NCI-H146 treated with DMSO at 0.1 percent for 48 hours (cell line): Measurements from ENCODE around the gene SGPP2.

Source experiments
- DNase-seq: peaks from one replicate; lab custom pipeline; 2025; ENCODE audit not compliant: unreplicated experiment; lab: John Stamatoyannopoulos, UW

The SGPP2 gene

DNA sequence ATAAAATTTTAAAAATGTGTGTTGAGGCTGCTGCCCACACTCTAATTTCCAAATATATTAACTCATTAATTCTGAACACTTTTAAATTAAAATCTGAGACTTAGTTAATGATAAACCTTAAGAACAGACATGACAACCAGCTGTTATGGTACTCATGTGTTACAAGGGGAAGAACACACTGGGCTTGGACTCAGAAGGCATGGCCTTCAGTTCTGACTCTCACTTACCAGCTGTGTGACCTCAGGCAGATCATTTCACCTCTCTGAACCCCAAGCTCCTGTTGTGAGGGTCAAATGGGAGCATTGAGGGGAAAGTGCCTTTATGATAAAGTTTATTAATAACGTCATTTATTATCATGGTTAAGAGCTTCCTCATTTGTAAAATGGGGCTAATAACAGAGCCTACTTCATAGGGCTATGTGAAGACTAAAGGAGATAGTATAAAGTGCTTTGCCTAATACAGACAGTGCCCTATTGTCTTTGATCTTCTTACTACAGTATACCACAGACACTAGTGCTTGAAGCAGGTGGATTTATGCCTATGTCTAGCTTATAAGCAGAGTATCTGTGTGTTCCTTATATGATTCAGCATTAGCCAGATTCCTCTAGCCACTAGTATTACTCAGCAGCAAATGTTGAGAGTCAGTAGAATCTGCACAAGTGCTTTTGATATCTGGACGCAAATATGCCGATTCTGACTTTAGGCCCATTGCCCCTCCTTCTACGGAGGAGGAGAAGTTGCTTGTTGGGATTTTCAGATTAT is 99.6 kb downstream of the SGPP2 start:
- no peak for DNase-seq

DNA sequence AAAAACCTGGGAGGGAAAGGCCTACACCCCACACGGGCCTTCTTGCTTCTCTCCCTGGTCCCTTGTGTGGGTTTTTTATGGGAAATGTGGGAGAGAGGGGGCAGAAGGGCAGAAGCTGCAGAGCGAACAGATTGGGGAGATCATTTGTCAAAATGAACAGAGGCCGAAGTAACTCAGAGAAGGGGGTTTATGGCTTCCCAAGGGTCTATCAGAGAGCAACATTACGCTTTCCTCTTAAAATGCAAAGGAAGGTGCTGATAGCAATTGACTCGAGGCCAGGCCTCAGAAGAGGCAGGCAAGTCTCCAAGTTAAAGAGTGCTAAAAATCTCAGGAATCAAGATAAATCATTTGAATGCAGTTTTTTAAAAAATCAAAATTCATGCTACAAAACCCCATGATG is 101.5 kb downstream of the SGPP2 start:
- DNase-seq, result no peak

DNA sequence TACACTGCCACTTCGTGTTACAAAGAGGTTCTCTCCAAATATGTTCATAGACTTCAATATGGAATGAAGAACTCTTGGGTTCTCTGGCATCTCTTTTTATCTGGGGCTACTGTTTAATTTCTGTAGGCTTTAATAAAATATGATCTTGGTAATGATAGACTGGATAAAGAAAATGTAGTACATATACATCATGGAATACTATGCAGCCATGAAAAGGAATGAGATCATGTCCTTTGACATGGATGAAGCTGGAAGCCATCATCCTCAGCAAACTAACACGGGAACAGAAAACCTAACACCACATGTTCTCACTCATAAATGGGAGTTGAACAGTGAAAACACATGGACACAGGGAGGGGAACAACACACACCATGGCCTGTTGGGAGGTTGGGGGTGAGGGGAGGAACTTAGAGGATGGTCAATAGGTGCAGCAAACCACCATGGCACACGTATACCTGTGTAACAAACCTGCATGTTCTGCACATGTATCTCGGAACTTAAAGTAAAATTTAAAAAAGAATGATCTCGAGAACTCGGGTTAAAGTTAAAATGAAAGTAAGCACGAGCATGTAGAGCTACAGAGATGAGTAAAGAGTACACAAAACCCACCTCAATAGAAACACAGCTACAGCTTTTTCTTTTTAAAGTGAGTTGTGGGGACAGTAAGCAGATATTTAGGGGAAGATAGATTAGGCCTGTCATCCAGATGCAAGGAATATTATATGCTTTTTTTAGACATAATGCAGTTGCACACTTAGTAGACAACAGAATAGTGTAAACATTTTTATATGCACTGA is 102.3 kb downstream of the SGPP2 start:
- no peak for DNase-seq

DNA sequence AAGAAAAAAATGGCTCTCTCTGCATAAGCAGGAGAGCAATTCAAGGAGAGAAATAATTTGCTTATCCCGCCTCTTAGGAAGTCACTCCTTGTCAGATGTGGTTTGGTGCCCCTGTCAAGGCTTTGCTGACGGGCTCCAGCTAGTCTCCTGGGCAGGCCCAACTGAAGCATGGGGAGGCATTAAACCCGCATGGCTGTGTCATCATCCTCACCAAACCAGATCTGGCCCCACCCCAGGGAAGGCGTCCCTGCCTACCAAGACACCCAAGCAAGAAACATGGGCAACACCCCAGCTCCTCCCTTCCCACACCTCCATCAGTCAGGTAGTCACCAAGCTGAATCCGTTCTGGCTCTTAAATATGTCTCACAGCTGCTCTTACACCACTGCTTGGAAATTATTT is 108.0 kb downstream of the SGPP2 start:
- DNase-seq, result no peak

DNA sequence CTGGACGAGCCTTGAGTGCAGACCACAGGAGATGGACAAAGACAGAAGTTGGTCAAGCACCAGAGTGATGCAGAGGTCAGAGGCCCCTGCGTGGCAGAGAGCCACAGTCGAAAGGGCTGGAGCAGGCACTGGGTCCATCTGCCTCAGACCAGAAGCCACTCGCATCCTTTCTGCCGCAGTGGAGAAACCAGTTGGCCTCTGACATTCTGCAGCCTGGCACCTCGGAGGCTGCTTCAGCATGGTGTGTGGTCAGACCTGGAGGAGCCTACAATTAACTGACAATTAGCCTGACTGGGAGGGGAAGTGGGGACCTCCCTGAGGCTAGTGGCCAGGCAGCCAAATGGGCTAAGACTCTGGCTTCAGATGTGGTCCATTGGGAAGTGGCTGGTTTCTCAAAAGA is 111.1 kb downstream of the SGPP2 start:
- DNase-seq, result no peak

DNA sequence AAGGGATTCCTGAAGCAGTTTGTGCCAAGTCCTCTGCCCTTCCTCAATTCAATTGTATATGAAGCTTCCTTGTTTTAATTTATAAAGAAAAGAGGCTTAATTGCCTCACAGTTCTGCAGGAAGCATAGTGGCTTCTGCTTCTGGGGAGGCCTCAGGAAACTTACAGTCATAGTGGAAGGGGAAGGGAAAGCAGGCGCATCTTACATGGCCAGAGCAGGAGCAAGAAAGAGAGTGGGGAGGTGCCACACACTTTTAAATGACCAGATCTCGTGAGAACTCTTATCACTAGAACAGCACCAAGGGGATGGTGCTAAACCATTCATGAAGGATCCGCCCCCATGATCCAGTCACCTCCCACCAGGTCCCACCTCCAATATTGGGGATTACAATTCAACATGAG is 114.2 kb downstream of the SGPP2 start:
- DNase-seq, result no peak

DNA sequence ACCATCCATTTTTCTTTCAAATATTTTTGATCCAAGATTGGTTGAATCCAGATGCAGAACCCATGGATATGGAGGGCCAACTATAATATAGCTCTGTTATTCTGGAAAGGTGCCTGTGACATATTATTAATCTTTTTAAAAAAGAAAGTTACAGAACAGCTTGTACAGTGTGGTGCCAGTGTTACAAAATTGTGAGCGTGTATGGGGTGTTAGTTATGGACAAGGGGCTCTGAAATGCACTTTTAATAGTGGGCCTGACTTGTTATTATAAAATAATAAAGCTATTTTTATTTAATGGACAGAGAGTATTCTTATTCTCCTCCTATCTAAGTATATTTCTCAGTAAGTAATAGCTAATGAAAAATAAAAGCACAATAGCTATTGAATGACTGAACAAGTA is 120.3 kb downstream of the SGPP2 start:
- DNase-seq, result no peak

DNA sequence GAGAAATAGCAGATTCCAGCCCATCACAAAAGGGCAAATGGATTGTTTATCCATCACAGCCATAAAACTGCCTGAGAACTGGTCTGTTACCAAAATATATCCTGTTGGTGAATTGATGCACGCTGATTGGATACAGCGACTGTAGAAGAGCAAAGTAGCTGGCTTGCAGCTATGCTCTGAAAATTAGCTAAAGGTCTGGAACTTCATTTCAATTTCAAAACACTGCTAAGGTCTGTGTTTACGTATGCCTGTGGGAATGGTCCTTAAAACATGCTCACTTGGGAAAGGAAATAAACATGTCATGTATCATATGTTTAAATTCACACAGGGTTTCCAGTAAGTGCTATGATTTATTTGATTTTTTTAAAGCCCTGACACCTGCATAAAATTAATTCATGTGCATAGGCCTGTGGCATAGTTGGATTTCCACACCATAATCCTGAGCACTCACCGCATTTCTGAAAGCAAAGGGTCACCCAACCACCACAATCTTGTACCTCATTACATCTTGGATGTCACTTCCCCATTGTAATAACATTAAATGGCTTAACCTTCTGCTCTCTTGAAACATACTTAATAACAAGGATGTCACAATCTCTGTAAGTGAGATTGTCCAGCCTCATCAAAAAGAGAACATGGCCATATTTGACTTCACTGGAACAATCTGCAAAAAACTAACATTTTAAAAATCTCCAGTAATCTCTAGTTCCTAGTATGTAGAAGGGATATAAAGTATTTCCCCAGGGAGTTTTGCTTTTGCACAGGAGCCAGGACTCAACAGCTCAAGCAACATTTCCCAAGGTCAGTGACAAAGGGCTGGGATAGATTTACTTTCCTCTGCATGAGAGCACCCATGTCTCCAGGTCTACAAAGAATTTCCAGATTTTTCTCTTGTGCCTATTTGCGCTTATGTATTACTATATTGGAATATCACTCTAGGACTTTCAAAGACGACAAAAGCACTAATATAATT is 121.8 kb downstream of the SGPP2 start:
- no peak for DNase-seq

DNA sequence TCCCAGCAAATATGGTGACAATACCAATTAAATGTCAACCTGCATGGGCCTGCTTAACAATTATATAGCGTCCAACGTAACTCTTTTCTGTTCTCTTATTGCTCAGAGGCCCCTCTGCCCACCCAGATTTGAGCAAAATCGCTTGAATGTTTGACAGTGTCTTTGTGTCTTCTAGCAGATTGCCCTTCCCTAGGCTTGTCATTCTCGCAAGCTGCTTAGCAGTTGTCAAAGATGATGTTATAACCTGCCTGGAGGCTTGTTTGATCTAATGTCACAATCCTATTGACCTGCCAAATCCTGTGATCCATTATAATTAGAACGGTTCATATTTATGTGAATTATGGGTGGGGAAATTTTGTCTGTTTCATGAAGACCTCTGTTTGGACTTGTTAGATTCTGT is 122.7 kb downstream of the SGPP2 start:
- no peak for DNase-seq

DNA sequence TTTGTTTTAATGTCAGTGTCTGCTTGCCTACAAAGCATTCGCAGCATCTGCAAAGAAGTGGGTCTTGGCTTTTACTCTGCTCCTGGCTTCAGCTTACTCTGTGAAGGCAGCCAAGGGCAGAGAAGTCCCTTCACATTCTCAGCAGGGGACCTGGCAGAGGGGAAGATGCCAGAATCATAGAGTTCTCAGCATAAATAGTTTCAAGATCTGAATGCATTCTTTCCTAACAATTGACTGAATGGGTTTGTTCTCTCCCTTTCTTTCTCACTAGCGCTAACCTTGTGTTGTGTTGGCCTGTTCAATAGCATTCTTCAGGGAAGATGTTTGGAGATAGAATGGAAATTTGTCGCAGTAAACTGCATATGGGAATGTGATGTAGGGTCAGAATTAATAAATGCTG is 124.6 kb downstream of the SGPP2 start:
- DNase-seq, result no peak

DNA sequence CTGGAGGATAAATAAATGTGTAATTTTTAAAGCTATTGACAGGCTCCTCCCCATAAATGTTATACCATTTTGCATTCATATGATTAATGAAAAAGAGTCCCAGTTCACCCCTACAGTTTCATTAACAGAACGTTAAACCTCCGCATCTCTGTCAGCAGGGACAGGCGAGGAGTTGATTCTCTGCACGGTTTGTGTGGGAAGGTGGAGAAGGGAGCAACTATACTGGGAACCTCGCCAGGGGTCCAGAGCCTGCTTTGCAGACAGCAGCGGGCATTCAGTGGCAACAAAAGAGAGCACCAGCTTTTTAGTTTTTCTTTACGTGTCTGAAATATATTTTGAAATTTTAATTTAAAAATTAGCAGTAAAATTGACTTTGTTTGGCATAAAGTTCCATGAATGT is 130.2 kb downstream of the SGPP2 start:
- no peak for DNase-seq

DNA sequence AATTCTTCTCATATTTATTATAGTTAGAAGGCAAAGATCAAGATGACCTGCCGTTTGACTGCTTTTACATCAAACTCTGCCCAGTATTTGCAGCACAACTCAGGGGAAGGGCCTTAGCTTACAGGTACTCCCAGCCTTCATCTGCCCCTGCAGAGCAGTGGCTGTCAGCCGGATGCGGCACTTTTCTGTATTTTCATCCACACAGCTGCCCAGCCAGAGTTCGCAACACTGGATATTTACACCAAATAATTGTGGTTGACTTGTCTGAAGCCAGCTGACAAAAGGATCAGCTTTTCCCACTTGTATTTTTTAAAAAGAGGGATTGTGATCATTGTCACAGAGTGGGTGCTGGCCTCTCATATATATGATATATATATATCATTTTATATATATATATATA is 136.8 kb downstream of the SGPP2 start:
- no peak for DNase-seq

DNA sequence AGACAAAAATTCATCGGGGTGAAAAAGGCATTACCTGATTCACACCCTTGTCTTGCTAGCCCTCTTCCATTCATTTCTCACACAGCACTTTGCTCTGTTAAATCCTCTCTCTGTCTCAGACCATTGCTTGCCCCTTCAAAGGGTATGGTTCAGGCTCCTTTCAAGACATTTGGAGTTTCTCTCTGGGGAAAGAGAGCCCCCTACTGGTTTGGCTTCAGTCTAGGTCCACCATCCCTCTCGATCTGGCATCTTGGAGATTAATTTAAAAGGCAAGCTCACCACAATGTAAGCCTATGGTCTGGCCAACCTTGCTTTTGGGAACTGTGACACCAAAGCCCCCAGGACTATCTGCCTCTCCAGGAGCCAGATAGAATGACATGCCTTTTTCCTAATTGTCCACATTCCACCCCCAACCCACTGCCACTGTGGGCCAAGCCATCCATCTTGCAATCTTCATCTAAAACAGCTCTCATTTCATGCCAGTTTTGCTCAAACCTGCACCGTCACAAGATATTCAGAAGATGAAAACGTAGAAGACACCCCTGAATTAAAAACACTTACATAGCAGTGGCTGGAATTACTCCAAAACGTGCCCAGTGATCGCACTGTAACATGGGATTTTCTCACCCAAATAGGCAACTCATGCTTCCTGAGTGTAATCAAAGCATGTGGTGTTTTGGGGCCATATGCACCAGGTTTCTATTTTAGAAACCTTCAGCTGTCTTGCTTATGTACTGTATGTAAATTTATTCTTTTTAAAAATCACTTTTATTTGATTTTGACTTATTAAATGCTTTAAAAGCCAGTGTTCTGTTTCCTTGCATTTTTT is 137.7 kb downstream of the SGPP2 start:
- peak; percentile 19 for DNase-seq

DNA sequence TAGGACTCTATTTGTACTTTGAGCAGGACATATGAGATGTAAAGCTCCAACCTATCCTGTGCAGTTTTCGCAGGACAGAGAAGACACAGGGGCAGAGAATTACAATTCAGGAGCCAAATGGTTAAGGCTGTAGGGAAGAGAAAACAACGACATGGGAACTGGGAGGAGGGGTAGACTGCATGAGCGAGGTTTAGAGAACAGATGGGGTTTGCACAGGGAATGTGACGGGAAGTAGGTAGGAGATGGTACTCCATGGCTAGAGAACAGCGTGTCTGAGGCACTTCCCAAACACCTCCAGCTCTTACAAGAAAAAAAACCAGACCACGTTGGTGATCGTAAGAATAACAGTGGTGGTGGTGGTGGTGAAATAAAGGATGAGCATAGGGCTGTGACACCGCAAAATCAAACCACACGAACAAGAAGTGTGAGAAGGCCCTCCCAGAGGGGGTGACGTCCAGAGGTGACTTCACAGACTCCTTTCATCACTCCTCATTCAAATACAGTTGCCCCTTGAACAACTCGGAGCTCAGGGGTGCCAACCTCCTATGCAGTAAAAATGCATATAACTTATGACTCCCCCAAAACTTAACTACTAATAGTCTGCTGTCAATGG is 138.9 kb downstream of the SGPP2 start:
- DNase-seq, result no peak

DNA sequence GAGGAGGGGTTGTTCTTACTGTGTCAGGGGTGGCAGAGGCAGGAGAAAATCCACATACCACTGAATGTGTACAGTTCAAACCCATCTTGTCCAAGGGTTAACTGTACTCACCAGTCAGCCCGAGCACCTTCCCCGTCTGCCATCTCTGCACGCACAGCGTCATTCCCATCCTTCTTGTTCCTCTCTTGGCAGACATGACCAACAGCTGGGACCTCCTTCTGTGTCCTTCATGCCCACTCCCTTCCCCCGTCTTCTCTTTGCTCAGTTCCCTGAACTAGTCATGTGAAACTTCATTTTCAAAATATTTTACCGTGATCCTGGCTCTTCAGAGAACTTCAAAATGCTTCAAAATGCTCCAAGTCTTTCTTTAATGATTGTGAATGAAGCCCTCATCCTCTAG is 139.6 kb downstream of the SGPP2 start:
- DNase-seq, result no peak

DNA sequence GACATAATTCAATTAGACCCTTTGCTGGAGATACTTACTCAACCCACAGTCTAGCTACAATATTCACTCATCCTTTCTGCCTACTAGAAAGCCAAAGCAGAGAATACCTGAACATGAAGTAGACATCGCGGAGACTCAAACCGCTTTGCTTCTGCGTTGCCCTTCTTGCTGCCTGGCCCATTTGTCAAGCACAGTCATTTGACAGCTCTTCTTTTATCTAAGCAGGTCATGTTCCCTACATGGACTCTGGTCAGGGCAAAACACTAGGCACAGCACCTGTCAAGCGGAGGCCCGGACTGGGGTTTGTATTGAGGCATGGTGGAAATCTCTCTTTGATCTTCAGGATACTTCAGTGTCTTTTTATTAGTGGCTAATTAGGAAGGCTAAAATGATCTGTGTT is 141.9 kb downstream of the SGPP2 start:
- DNase-seq, result no peak

DNA sequence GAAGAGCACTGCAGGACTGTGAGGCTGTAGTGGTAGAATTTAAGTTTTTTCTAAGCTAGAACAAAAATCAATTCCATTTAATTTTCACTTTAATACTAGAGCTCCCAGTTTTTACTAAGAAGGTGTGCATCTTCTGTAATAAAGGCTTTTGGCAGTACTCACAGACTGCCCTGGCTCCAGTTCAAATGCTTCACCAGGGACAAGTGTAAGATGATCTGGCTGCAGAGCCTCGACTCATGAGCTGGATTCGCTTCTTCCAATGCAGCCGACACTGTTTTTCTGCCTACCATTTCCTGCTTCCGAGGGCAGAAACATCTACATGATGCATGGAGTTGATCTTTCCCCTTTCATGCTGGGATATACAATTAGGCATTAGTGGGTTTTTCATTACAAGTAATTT is 144.5 kb downstream of the SGPP2 start:
- DNase-seq, result no peak

DNA sequence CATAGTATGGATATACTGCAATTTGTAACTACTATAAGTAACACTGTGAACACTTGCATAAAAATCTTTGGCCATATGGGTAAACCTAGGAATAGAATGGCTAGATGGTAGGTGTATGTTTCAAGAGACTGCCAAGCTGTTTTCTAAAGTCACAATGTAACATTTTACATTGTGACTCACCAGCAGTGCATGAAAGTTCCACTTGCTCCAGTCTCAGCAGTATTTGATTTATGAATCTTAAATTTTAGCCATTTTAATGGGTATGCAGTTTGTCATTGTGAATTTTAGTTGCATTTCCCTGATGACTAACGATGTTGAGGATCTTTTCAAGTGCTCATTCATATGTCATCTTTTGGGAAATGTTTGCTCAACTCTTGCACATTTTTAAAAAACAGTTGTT is 145.5 kb downstream of the SGPP2 start:
- no peak for DNase-seq

DNA sequence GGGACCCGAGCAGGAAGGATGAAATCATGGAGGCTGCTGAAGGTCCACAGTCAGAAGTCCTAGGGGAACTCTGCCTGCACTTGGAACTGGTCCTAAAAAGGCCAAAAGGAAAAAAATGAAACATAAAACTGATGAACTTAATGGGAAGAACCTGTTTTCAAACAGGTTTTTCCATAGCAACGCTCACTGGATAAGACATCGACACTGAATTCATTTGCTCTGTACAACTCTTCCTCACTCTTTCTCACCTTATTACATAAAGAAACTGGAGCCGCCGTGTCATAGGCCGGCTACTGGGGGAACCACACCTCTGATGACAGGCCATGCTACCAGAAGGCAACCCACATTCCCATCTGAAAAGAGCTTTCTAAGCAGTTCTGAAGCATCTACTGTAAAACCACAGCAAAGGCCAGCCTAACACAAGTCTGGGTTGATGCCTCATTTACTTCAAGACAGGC is 147.9 kb downstream of the SGPP2 start:
- no peak for DNase-seq

DNA sequence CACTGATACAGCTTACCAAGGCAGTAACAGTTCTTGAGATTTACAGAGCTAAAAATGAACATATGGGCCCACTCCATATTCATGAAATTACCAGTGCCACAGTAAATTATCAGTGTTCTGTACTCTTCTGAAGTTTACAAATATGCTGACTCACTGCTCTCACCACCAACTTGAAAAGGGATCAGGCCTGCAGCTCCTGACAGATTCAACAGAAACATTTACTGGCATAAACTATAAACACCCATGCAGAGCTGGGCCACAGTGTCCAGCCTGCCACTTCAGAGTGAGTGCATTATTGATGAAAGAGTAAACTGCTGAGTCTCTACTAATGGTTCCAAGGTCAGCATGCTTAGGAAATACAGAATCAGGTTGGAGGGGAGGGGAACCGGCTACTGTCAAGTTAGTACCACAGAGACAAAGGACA is 148.4 kb downstream of the SGPP2 start:
- no peak for DNase-seq
